OCI-LY3 (cell line): ENCODE measurements around the gene MMP2.

Source experiments
- H2AFZ ChIP-seq: fragments of 200-600, 300-600 bp; shearing (Covaris generic); 2 replicates; pipeline ENCODE4 v1.6.0; 2014; ENCODE audit warnings: antibody characterized with exemption, low read depth, low read length
- H3K27ac ChIP-seq: fragments of 200-600, 300-600 bp; sonication (generic); 2 replicates; pipeline ENCODE4 v1.5.1; 2014; ENCODE audit warnings: mild to moderate bottlenecking, low read length, moderate library complexity, mixed read lengths
- H3K27me3 ChIP-seq: fragments of 200-600, 300-600 bp; sonication (generic); 2 replicates; pipeline ENCODE4 v1.6.1; 2014; ENCODE audit warnings: low read depth, low read length, mixed read lengths
- H3K36me3 ChIP-seq: fragments of 200-600, 300-600 bp; sonication (generic); replicated peaks from 2 replicates; pipeline ENCODE3; 2014; ENCODE audit warnings: low read depth, low read length, mixed read lengths
- H3K4me1 ChIP-seq: fragments of 300-600, 200-600 bp; sonication (generic); 2 replicates; pipeline ENCODE4 v1.6.1; 2014; ENCODE audit warnings: low read length, mixed read lengths
- H3K4me2 ChIP-seq: fragments of 200-600, 300-600 bp; sonication (generic); 2 replicates; pipeline ENCODE4 v1.6.1; 2014; ENCODE audit warnings: low read length, mixed read lengths
- H3K4me3 ChIP-seq: fragments of 300-600, 200-600 bp; sonication (generic); 2 replicates; pipeline ENCODE4 v1.5.1; 2014; ENCODE audit warnings: antibody characterized with exemption, mild to moderate bottlenecking, low read length, moderate library complexity
- H3K79me2 ChIP-seq: fragments of 300-600, 200-600 bp; shearing (Covaris generic); 2 replicates; pipeline ENCODE4 v1.6.1; 2014; ENCODE audit warnings: mild to moderate bottlenecking, low read length, mixed read lengths
- H3K9ac ChIP-seq: fragments of 300-600, 200-600 bp; shearing (Covaris generic); 2 replicates; pipeline ENCODE4 v1.6.0; 2014; ENCODE audit warnings: mild to moderate bottlenecking, low read length, moderate library complexity
- H3K9me3 ChIP-seq: fragments of 200-600, 300-600 bp; shearing (Covaris generic); 2 replicates; pipeline ENCODE4 v1.6.1; 2014; ENCODE audit warnings: low read length, mixed read lengths; ENCODE audit not compliant: insufficient read depth
- H4K20me1 ChIP-seq: fragments of 200-600, 300-600 bp; sonication (generic); 2 replicates; pipeline ENCODE4 v1.6.1; 2016; ENCODE audit warnings: low read length, mixed read lengths; ENCODE audit not compliant: insufficient read depth
- EZH2phosphoT487 ChIP-seq: fragments of 200-600 bp; shearing (Covaris generic); IDR thresholded peaks from 2 replicates; pipeline ENCODE4 v1.6.1; 2018; ENCODE audit warnings: antibody characterized with exemption, mixed run types, low read depth
- TF ChIP-seq, protein P1 (sequence below): fragments of 200-600, 300-600 bp; sonication (generic); IDR thresholded peaks from 2 replicates; pipeline ENCODE4 v1.5.1; 2014; ENCODE audit warnings: antibody characterized with exemption, low read length, low read depth

Gene MMP2

GRCh38 chr16:55492756-55493380 lies 13.9 kb downstream of the MMP2 start:
- Histone ChIP-seq H3K4me2 (no peak overlapping the region), H3K9ac (no peak overlapping the region), H3K4me1 (no peaks in the 10 kb centered on the region), H4K20me1 (no peaks in the 10 kb centered on the region), H3K27ac (no peak overlapping the region), H3K9me3 (no peaks in the 10 kb centered on the region), H3K36me3 (no peaks in the 10 kb centered on the region), H2AFZ (no peak overlapping the region), H3K27me3 (no peaks in the 10 kb centered on the region), H3K4me3 (no peak overlapping the region), H3K79me2 (no peaks in the 10 kb centered on the region)
- no peak for TF ChIP-seq EZH2phosphoT487
- TF ChIP-seq, protein P1, sequence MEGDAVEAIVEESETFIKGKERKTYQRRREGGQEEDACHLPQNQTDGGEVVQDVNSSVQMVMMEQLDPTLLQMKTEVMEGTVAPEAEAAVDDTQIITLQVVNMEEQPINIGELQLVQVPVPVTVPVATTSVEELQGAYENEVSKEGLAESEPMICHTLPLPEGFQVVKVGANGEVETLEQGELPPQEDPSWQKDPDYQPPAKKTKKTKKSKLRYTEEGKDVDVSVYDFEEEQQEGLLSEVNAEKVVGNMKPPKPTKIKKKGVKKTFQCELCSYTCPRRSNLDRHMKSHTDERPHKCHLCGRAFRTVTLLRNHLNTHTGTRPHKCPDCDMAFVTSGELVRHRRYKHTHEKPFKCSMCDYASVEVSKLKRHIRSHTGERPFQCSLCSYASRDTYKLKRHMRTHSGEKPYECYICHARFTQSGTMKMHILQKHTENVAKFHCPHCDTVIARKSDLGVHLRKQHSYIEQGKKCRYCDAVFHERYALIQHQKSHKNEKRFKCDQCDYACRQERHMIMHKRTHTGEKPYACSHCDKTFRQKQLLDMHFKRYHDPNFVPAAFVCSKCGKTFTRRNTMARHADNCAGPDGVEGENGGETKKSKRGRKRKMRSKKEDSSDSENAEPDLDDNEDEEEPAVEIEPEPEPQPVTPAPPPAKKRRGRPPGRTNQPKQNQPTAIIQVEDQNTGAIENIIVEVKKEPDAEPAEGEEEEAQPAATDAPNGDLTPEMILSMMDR: no peak

DNA sequence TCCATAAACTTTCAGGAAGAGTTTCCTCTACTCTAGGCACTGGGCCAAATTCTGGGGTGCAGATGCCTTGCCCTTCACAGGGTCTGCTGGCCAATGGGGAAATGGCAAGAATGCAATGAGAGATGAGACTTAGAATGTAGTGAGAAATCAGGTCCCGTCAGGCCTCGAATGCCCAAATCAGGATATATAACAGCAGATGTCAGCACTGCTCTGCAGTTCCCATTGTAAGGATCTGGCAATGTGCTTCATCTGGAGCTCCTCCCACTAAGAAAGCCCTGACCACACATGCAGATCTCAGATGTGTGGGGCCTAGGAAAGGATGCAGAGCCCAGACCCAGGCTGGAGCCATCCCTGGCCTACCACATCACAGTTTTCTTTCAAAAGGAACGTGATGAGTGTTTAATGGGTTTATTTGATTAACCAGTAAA lies 16.0 kb downstream of the MMP2 start:
- TF ChIP-seq, protein P1: no peak
- TF ChIP-seq EZH2phosphoT487: no peak
- H3K4me3 ChIP-seq: no peak overlapping the region
- no peak overlapping the region for H3K4me2 ChIP-seq
- H4K20me1 ChIP-seq: no peaks in the 10 kb centered on the region
- H3K27ac ChIP-seq: no peak overlapping the region
- H3K9me3 ChIP-seq: no peaks in the 10 kb centered on the region
- H3K4me1 ChIP-seq: no peaks in the 10 kb centered on the region
- H2AFZ ChIP-seq: no peak overlapping the region
- H3K79me2 ChIP-seq: no peaks in the 10 kb centered on the region
- no peaks in the 10 kb centered on the region for H3K27me3 ChIP-seq
- no peak overlapping the region for H3K9ac ChIP-seq
- no peaks in the 10 kb centered on the region for H3K36me3 ChIP-seq

DNA sequence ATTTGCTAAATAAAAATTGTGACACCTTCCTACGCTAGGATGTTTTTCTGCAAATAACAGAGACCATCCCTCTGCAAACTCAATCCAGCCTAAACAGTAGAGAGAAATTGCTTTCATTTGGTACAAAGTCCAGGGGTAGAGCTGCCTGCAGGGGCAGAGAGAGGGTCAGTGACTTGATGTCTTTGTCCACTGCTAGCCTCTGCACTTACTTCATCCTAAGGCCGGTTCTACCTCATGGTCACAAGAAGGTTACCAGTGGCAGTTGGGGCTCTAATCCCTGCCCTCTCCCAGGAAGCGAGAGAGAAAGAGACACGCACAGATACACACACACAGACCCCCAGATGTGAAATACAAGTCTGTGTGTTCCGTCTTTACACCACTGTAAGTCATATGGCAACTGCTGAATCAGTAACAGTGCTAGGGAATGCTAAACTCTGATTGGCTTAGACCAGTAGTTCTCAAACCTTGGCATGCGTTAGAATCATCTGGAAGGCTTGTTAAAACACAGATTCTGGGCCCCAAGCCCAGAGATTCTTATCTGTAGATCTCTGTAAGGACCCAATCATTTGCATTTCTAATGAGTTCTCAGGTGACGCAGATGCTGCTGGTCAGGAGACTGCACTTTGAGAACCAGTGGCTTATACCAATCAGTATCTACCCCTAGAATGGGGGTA lies 16.8 kb downstream of the MMP2 start:
- Histone ChIP-seq H3K9ac (no peak overlapping the region), H3K4me1 (no peaks in the 10 kb centered on the region), H3K4me2 (no peak overlapping the region), H2AFZ (no peak overlapping the region), H3K79me2 (no peaks in the 10 kb centered on the region), H3K27ac (no peak overlapping the region), H3K9me3 (no peaks in the 10 kb centered on the region), H3K4me3 (no peak overlapping the region), H3K27me3 (no peaks in the 10 kb centered on the region), H3K36me3 (no peaks in the 10 kb centered on the region), H4K20me1 (no peaks in the 10 kb centered on the region)
- TF ChIP-seq, protein P1: no peak
- TF ChIP-seq EZH2phosphoT487: no peak

GRCh38 chr16:55496509-55497145 lies 17.6 kb downstream of the MMP2 start:
- Histone ChIP-seq H2AFZ (no peak overlapping the region), H3K27me3 (no peaks in the 10 kb centered on the region), H3K36me3 (no peaks in the 10 kb centered on the region), H3K27ac (no peak overlapping the region), H3K4me1 (no peaks in the 10 kb centered on the region), H3K4me2 (no peak overlapping the region), H3K4me3 (no peak overlapping the region), H4K20me1 (no peaks in the 10 kb centered on the region), H3K9me3 (no peaks in the 10 kb centered on the region), H3K79me2 (no peaks in the 10 kb centered on the region), H3K9ac (no peak overlapping the region)
- TF ChIP-seq EZH2phosphoT487: no peak
- TF ChIP-seq, protein P1: no peak
